Psoas muscle (tissue), 8 donors: ENCODE measurements around the gene EIF4E2. TPM values are rescaled to one million over a fixed set of nuclear protein-coding genes. Genes with fewer than 3 reads are reported as not detected.

Experiments used
- ATAC-seq, 4 donors: fragments of 200-7000 bp; cut with Tn5 transposase; one replicate each; pipeline ENCODE4 v1.9.1; 2020; ENCODE audit warnings: moderate library complexity in 3 of 4, mild to moderate bottlenecking in 2 of 4
- DNase-seq, 2 donors: peaks; one replicate each; pipeline ENCODE4 v3.0.0-alpha.2; 2020
- H3K27ac ChIP-seq: fragments of 200-600 bp; one replicate; pipeline ENCODE4 v1.8.0; 2022
- H3K27me3 ChIP-seq, 3 donors: fragments of 200-600 bp in 1 of 3; one replicate each; pipeline versions ENCODE4 v1.6.1 to v1.8.0; 2013 to 2022; ENCODE audit warnings: low read length in 2 of 3, mild to moderate bottlenecking in 2 of 3, moderate library complexity in 1 of 3; ENCODE audit not compliant: insufficient read depth in 3 of 3
- H3K36me3 ChIP-seq, 2 donors: fragments of 200-600 bp in 1 of 2; one replicate each; pipeline versions ENCODE4 v1.6.1 to v1.8.0; 2013 to 2022; ENCODE audit warnings: low read depth in 1 of 2, mild to moderate bottlenecking in 1 of 2, moderate library complexity in 1 of 2; ENCODE audit not compliant: insufficient read depth in 1 of 2
- H3K4me1 ChIP-seq: fragments of 200-600 bp; one replicate; pipeline ENCODE4 v1.8.0; 2022
- H3K4me3 ChIP-seq: fragments of 200-600 bp; one replicate; pipeline ENCODE4 v1.8.0; 2022; ENCODE audit warnings: mild to moderate bottlenecking
- H3K9me3 ChIP-seq: fragments of 200-600 bp; one replicate; pipeline ENCODE4 v1.8.0; 2022
- WGBS, 3 donors: extraction: QIAGEN DNeasy Blood & Tissue Kit; methylation state at CpG; one replicate each; pipeline versions ENCODE4 v1.1.6 to v1.1.7; 2013; 5-methylcytosine and 5-hydroxymethylcytosine counted together
- intact Hi-C, 2 donors: fragments of 100-400 bp; cut with DNase I; formaldehyde crosslinking; loops; one replicate each; pipeline versions ENCODE4 v1.11.0 to v1.14.2; 2022
- polyA plus RNA-seq, 3 donors: library from polyadenylated mRNA; stranded (reverse); fragments of 200-250 nt; gene quantifications; one replicate each; pipeline ENCODE4 v1.2.3, GENCODE V29; 2013
- total RNA-seq, 4 donors: library from RNA; stranded (reverse); fragmentation: NEBNext Ultra II Directional in 2 of 4; extraction: Animal tissue kit (Norgen Biotek cat#: 25700) in 2 of 4; gene quantifications; one replicate each; pipeline versions ENCODE4 v1.2.1 to v1.2.4, GENCODE V29; 2021 to 2023
- TF ChIP-seq, protein P1 (sequence below): fragments of 200-600 bp; IDR thresholded peaks from one replicate; pipeline ENCODE4 v1.8.0; 2022; ENCODE audit warnings: antibody characterized with exemption
- donor health status: healthy with polysubstance abuse.
- donor health status: DM: no; HTN: no; CAD: no; lungs with moderate emphysema.
- donor health status: Bipolar disorder and iron deficiency.
- donor health status: healthy.
- donor health status: DM: yes; HTN: yes; CAD: no.
- donor health status: DM: no; HTN: no; CAD: no.
- donor health status: DM: no; HTN: no; CAD: no.
- donor health status: DM: yes; HTN: yes; CAD: no.

EIF4E2 gene
- total and polyA plus RNA-seq, 7 donors = 39.6 to 136 (median 77.3) TPM

DNA sequence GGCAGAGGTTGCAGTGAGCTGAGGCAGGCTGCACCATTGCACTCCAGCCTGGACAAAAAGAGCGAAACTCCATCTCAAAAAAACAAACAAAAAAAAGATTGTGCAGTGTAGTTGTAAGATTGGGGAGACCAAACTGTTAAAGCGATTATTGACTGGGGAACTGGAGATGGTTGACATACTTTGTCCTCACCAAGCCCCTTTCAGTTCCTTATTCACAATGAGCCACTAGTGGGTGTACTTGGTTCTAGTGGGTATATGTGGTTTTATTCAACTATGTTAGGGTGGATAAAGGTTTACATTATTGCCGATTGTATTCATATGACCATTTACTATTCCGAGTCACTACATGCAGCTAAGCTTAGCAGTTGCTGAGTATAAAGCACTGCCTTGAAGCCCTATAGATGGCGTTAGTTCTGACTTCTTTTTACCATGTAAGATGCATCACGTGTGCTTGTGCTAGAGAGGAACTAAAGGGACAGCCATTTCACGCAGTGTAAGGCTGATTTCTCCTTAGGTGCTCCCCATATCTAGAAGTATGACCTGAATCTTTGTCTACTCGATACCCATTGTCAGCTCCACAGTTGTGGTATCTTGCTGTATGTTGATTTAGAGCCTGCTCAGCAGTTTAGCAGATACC lies 12.1 kb downstream of the EIF4E2 start:
- H3K36me3 ChIP-seq = peaks cover 23 to 100% of the 10 kb centered on the region in 2 donors
- no peaks in the 10 kb centered on the region for H3K9me3 ChIP-seq
- WGBS, 3 donors = 83 to 90% (median 86%) methylated on average over 8 of the region's 8 CpGs
- H3K4me3 ChIP-seq = no peak overlapping the region
- no peak for ATAC-seq
- intact Hi-C loops = no loop called here
- DNase-seq = no peak
- H3K27ac ChIP-seq = no peak overlapping the region
- H3K27me3 ChIP-seq = no peaks in the 10 kb centered on the region
- peaks cover 4% of the 10 kb centered on the region for H3K4me1 ChIP-seq
- TF ChIP-seq, protein P1, sequence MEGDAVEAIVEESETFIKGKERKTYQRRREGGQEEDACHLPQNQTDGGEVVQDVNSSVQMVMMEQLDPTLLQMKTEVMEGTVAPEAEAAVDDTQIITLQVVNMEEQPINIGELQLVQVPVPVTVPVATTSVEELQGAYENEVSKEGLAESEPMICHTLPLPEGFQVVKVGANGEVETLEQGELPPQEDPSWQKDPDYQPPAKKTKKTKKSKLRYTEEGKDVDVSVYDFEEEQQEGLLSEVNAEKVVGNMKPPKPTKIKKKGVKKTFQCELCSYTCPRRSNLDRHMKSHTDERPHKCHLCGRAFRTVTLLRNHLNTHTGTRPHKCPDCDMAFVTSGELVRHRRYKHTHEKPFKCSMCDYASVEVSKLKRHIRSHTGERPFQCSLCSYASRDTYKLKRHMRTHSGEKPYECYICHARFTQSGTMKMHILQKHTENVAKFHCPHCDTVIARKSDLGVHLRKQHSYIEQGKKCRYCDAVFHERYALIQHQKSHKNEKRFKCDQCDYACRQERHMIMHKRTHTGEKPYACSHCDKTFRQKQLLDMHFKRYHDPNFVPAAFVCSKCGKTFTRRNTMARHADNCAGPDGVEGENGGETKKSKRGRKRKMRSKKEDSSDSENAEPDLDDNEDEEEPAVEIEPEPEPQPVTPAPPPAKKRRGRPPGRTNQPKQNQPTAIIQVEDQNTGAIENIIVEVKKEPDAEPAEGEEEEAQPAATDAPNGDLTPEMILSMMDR = no peak

DNA sequence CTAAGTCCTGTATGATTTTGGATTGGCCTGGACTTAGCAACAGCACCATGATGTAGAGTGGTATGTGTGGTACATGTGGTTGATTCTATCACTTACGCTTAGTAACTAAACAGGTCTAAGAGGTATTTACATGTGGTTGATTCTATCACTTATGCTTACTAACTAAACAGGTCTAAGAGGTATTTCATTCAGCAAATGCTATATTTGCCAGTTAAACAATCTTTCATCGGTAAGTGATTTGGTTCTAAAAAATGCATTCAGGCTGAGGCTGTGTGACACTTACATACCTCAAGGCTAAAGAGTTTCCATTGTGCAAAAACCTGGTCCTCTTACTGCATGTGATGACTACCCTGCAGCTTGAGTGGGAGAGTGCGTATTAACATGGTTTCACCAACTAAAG lies 13.1 kb downstream of the EIF4E2 start:
- WGBS, 3 donors = 52 to 68% (median 65%) methylated on average over 3 of the region's 3 CpGs
- H3K36me3 ChIP-seq = peaks cover 26 to 99% of the 10 kb centered on the region in 2 donors
- H3K9me3 ChIP-seq = no peaks in the 10 kb centered on the region
- no peaks in the 10 kb centered on the region for H3K27me3 ChIP-seq
- ATAC-seq (no peak), DNase-seq (no peak)
- H3K4me3 ChIP-seq = no peak overlapping the region
- TF ChIP-seq, protein P1 = no peak
- no peak overlapping the region for H3K27ac ChIP-seq
- peaks cover 12% of the 10 kb centered on the region for H3K4me1 ChIP-seq
- intact Hi-C loops = no loop called here

DNA sequence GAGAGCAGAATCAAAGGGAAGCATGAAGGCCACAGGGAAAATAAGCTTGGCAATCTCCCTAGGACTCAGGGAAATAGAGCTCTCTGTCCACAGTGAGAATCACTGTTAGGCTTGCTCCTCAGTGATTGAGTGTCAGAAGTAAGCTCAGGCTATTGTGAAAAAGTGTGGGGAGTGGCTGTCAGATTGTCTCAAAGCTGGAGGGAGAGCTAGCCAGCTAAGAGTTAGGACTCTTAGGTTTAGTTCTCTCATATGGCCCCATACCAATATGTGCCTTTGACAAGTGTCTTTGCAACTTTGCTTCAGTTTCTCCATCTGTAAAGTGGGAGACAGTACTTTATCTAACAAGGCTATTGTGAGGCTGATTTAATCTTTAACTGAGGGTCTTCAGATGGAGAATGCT lies 17.2 kb downstream of the EIF4E2 start:
- Histone ChIP-seq H3K36me3 (peaks cover 31 to 89% of the 10 kb centered on the region in 2 donors), H3K27ac (peak overlapping the region; percentile 92), H3K4me3 (no peak overlapping the region), H3K27me3 (no peaks in the 10 kb centered on the region), H3K4me1 (peaks cover 43% of the 10 kb centered on the region), H3K9me3 (no peaks in the 10 kb centered on the region)
- no peak for DNase-seq
- no peak for ATAC-seq
- TF ChIP-seq, protein P1 = no peak
- intact Hi-C loops = loop anchor here in 1 of 2 donors (2.0 kb wide), 1 partner anchor 41 kb away; the partner anchor contains the start of gene CHRND

DNA sequence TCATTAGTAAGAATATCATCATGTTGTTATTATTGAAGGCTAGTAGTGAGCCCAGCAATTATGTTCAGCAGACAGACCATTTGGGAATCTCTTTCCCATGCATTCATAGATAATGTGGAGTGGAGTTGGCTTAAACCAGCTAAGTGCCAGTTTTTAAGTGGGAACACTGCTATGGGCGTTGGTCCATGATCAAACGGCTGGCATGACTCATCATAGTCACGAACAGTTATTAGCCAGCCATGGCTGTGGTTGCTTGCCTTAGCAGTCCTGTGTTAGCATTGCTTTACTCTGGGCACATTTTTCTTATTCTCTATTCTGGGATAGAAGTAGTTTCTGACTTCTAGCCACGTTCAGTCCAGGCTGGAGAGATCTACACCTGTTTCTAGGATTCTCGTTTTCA lies 17.7 kb downstream of the EIF4E2 start:
- TF ChIP-seq, protein P1 = no peak
- peaks cover 31 to 88% of the 10 kb centered on the region in 2 donors for H3K36me3 ChIP-seq
- H3K4me1 ChIP-seq = peaks cover 45% of the 10 kb centered on the region
- no peak overlapping the region for H3K4me3 ChIP-seq
- DNase-seq = peak in 1 of 2 donors; percentile 57
- H3K27ac ChIP-seq = peak overlapping the region; percentile 92
- intact Hi-C loops = loop anchor here in 1 of 2 donors (2.0 kb wide), 1 partner anchor 41 kb away; the partner anchor contains the start of gene CHRND
- peak; percentile 64 to 80 (median 76) for ATAC-seq
- no peaks in the 10 kb centered on the region for H3K9me3 ChIP-seq
- no peaks in the 10 kb centered on the region for H3K27me3 ChIP-seq
- 45 to 77% (median 51%) methylated on average over 5 of the region's 5 CpGs for WGBS, 3 donors
